CD8-positive, alpha-beta memory T cell (primary cell): ENCODE measurements around the gene GLT6D1. TPM values are rescaled to one million over a fixed set of nuclear protein-coding genes. Genes with fewer than 3 reads are reported as not detected.

ENCODE experiments used
- CTCF ChIA-PET: fragments of 350-600 bp; sonication (Branson Sonifier 250); formaldehyde crosslinking; loops from one replicate; lab custom pipeline; 2021; ENCODE audit warnings: antibody characterized with exemption; lab: Charles Lee
- POLR2A ChIA-PET: fragments of 350-600 bp; sonication (Branson Sonifier 250); formaldehyde crosslinking; loops from one replicate; lab custom pipeline; 2021; ENCODE audit warnings: antibody characterized with exemption; lab: Charles Lee
- DNase-seq, 5 donors: peaks; one replicate each; pipeline versions ENCODE4 v3.0.0 to v3.0.0-alpha.2; 2020 to 2022; ENCODE audit warnings: mixed read lengths in 1 of 5
- H3K27ac ChIP-seq: one replicate; pipeline ENCODE4 v1.7.0; 2013; ENCODE audit warnings: low read depth, mild to moderate bottlenecking, low read length, moderate library complexity
- H3K27me3 ChIP-seq: 2 replicates; pipeline ENCODE4 v1.7.0; 2013; ENCODE audit warnings: low read length, mild to moderate bottlenecking; ENCODE audit not compliant: insufficient read depth, poor library complexity, severe bottlenecking
- H3K36me3 ChIP-seq: 2 replicates; pipeline ENCODE4 v1.7.0; 2013; ENCODE audit warnings: mild to moderate bottlenecking, low read length, moderate library complexity; ENCODE audit not compliant: insufficient read depth
- H3K4me1 ChIP-seq: 2 replicates; pipeline ENCODE4 v1.7.0; 2013; ENCODE audit warnings: mild to moderate bottlenecking, low read length, moderate library complexity; ENCODE audit not compliant: insufficient read depth
- H3K4me3 ChIP-seq: 2 replicates; pipeline ENCODE4 v1.7.0; 2013; ENCODE audit warnings: mild to moderate bottlenecking, low read length
- H3K9me3 ChIP-seq: 2 replicates; pipeline ENCODE4 v1.7.0; 2013; ENCODE audit warnings: mild to moderate bottlenecking, low read length
- H3K27ac Mint-ChIP-seq, 8 donors: one replicate each; pipeline ENCODE4 v1.8.0; 2020 to 2021; ENCODE audit warnings: mixed read lengths in 8 of 8, mild to moderate bottlenecking in 6 of 8, inconsistent platforms in 3 of 8, moderate library complexity in 3 of 8
- H3K27me3 Mint-ChIP-seq, 2 donors: one replicate each; pipeline ENCODE4 v1.8.0; 2020 to 2021; ENCODE audit warnings: mixed read lengths in 2 of 2, mild to moderate bottlenecking in 1 of 2, moderate library complexity in 1 of 2
- H3K36me3 Mint-ChIP-seq, 3 donors: one replicate each; pipeline ENCODE4 v1.8.0; 2020 to 2021; ENCODE audit warnings: mixed read lengths in 3 of 3, inconsistent platforms in 1 of 3, mild to moderate bottlenecking in 1 of 3
- H3K4me1 Mint-ChIP-seq, 3 donors: one replicate each; pipeline ENCODE4 v1.8.0; 2020 to 2021; ENCODE audit warnings: mixed read lengths in 3 of 3, inconsistent platforms in 1 of 3, mild to moderate bottlenecking in 1 of 3
- H3K4me3 Mint-ChIP-seq, 7 donors: one replicate each; pipeline ENCODE4 v1.8.0; 2020 to 2021; ENCODE audit warnings: mixed read lengths in 7 of 7, mild to moderate bottlenecking in 6 of 7, moderate library complexity in 4 of 7, inconsistent platforms in 2 of 7
- H3K9me3 Mint-ChIP-seq, 5 donors: one replicate each; pipeline ENCODE4 v1.8.0; 2020 to 2022; ENCODE audit warnings: mixed read lengths in 5 of 5, mild to moderate bottlenecking in 3 of 5, moderate library complexity in 2 of 5, inconsistent platforms in 1 of 5
- polyA plus RNA-seq: library from polyadenylated mRNA; unstranded; fragments of 300-500 nt; fragmentation: Illumina TruSeq; gene quantifications from one replicate; pipeline ENCODE4 v1.2.3, GENCODE V29; 2021
- total RNA-seq, 2 experiments: library from RNA; stranded (reverse); gene quantifications; one replicate each; pipeline ENCODE4 v1.2.3, GENCODE V29; 2021

Gene GLT6D1
- total and polyA plus RNA-seq, 3 experiments from 2014 or later = not detected

- Histone ChIP-seq H3K36me3 (no peaks in the 10 kb centered on the region), H3K4me3 (no peak overlapping the region), H3K4me1 (no peaks in the 10 kb centered on the region), H3K27ac (no peak overlapping the region), H3K9me3 (no peaks in the 10 kb centered on the region), H3K27me3 (no peaks in the 10 kb centered on the region)
- H3K27ac Mint-ChIP-seq = no peak overlapping the region
- peak in 1 of 5 donors; percentile 30 for DNase-seq
- H3K9me3 Mint-ChIP-seq = peaks cover 0 to 3% (median 0%) of the 10 kb centered on the region in 5 donors
- ChIA-PET CTCF (no interaction called here), POLR2A (no interaction called here)
- H3K36me3 Mint-ChIP-seq = no peaks in the 10 kb centered on the region
- no peak overlapping the region for H3K4me3 Mint-ChIP-seq
- peaks cover 9 to 17% of the 10 kb centered on the region in 2 donors for H3K27me3 Mint-ChIP-seq
- H3K4me1 Mint-ChIP-seq = no peaks in the 10 kb centered on the region
Measured at GRCh38 chr9:135591506-135592330, 47.6 kb downstream of the GLT6D1 start.

GRCh38 chr9:135590486-135591079 is 48.8 kb downstream of the GLT6D1 start:
- Histone ChIP-seq H3K9me3 (no peaks in the 10 kb centered on the region), H3K4me3 (no peak overlapping the region), H3K27me3 (no peaks in the 10 kb centered on the region), H3K27ac (no peak overlapping the region), H3K36me3 (no peaks in the 10 kb centered on the region), H3K4me1 (no peaks in the 10 kb centered on the region)
- ChIA-PET CTCF (no interaction called here), POLR2A (no interaction called here)
- H3K36me3 Mint-ChIP-seq = no peaks in the 10 kb centered on the region
- no peaks in the 10 kb centered on the region for H3K4me1 Mint-ChIP-seq
- H3K4me3 Mint-ChIP-seq = no peak overlapping the region
- H3K27ac Mint-ChIP-seq = no peak overlapping the region
- DNase-seq = peak in 1 of 5 donors; percentile 28
- peaks cover 3 to 13% of the 10 kb centered on the region in 2 donors for H3K27me3 Mint-ChIP-seq
- H3K9me3 Mint-ChIP-seq = peaks cover 0 to 3% (median 0%) of the 10 kb centered on the region in 5 donors

GRCh38 chr9:135589596-135590485 is 49.5 kb downstream of the GLT6D1 start:
- H3K27me3 Mint-ChIP-seq = peaks cover 3 to 16% of the 10 kb centered on the region in 2 donors
- ChIA-PET POLR2A (no interaction called here), CTCF (no interaction called here)
- H3K4me1 ChIP-seq = no peaks in the 10 kb centered on the region
- H3K36me3 ChIP-seq = no peaks in the 10 kb centered on the region
- H3K4me1 Mint-ChIP-seq = no peaks in the 10 kb centered on the region
- no peak overlapping the region for H3K27ac ChIP-seq
- no peaks in the 10 kb centered on the region for H3K36me3 Mint-ChIP-seq
- H3K27me3 ChIP-seq = no peaks in the 10 kb centered on the region
- peaks cover 0 to under 1% (median 0%) of the 10 kb centered on the region in 5 donors for H3K9me3 Mint-ChIP-seq
- DNase-seq = peak in 1 of 5 donors; percentile 11
- no peak overlapping the region for H3K27ac Mint-ChIP-seq
- no peak overlapping the region for H3K4me3 Mint-ChIP-seq
- no peaks in the 10 kb centered on the region for H3K9me3 ChIP-seq
- no peak overlapping the region for H3K4me3 ChIP-seq

GRCh38 chr9:135588886-135589595 is 50.3 kb downstream of the GLT6D1 start:
- Histone ChIP-seq H3K27me3 (no peaks in the 10 kb centered on the region), H3K36me3 (no peaks in the 10 kb centered on the region), H3K27ac (no peak overlapping the region), H3K4me3 (no peak overlapping the region), H3K4me1 (no peaks in the 10 kb centered on the region), H3K9me3 (no peaks in the 10 kb centered on the region)
- H3K9me3 Mint-ChIP-seq = no peaks in the 10 kb centered on the region
- no peaks in the 10 kb centered on the region for H3K36me3 Mint-ChIP-seq
- H3K27me3 Mint-ChIP-seq = peaks cover 3 to 20% of the 10 kb centered on the region in 2 donors
- H3K4me1 Mint-ChIP-seq = no peaks in the 10 kb centered on the region
- ChIA-PET POLR2A (no interaction called here), CTCF (no interaction called here)
- DNase-seq = peak in 1 of 5 donors; percentile 17
- peak overlapping the region in 1 of 7 donors; percentile 8 for H3K4me3 Mint-ChIP-seq
- H3K27ac Mint-ChIP-seq = no peak overlapping the region

DNA sequence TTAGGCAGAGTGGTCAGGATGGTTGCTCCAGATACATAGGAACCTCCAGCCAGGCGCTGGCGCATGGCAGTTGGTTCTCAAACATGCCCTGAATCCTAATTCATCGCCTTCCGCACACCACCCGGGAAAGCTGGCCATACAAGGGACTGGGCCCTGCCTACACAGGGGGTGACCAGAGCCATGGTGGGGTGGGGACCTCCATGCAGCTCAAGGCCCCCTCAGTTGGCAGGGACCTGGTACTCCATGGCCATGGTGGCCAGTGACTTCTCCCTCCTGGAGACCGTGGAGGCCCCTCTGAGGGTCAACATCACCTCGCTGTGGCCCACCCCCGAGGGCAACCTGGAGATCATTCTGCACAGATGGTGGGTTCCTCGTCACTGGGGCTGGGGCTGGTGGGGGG is 51.0 kb downstream of the GLT6D1 start:
- H3K4me3 ChIP-seq = no peak overlapping the region
- no peaks in the 10 kb centered on the region for H3K4me1 ChIP-seq
- no peaks in the 10 kb centered on the region for H3K27me3 ChIP-seq
- H3K27me3 Mint-ChIP-seq = peaks cover 3 to 23% of the 10 kb centered on the region in 2 donors
- H3K4me3 Mint-ChIP-seq = no peak overlapping the region
- H3K27ac Mint-ChIP-seq = no peak overlapping the region
- no peaks in the 10 kb centered on the region for H3K9me3 Mint-ChIP-seq
- no peaks in the 10 kb centered on the region for H3K4me1 Mint-ChIP-seq
- H3K36me3 ChIP-seq = no peaks in the 10 kb centered on the region
- H3K36me3 Mint-ChIP-seq = no peaks in the 10 kb centered on the region
- DNase-seq = peak in 1 of 5 donors; percentile 30
- ChIA-PET POLR2A (no interaction called here), CTCF (no interaction called here)
- no peak overlapping the region for H3K27ac ChIP-seq
- H3K9me3 ChIP-seq = no peaks in the 10 kb centered on the region

- no peak for DNase-seq
- CTCF ChIA-PET = no interaction called here
- H3K4me1 Mint-ChIP-seq = no peaks in the 10 kb centered on the region
- H3K4me1 ChIP-seq = no peaks in the 10 kb centered on the region
- no peak overlapping the region for H3K27ac ChIP-seq
- H3K4me3 ChIP-seq = no peak overlapping the region
- no peaks in the 10 kb centered on the region for H3K36me3 Mint-ChIP-seq
- no peaks in the 10 kb centered on the region for H3K9me3 ChIP-seq
- peaks cover 3 to 26% of the 10 kb centered on the region in 2 donors for H3K27me3 Mint-ChIP-seq
- H3K27me3 ChIP-seq = no peaks in the 10 kb centered on the region
- H3K4me3 Mint-ChIP-seq = no peak overlapping the region
- H3K9me3 Mint-ChIP-seq = no peaks in the 10 kb centered on the region
- H3K27ac Mint-ChIP-seq = no peak overlapping the region
- no peaks in the 10 kb centered on the region for H3K36me3 ChIP-seq
- POLR2A ChIA-PET = no interaction called here
Measured at GRCh38 chr9:135587658-135588057, 51.7 kb downstream of the GLT6D1 start.

GRCh38 chr9:135586601-135587109 is 52.7 kb downstream of the GLT6D1 start:
- Mint-ChIP-seq H3K4me3 (no peak overlapping the region), H3K9me3 (no peaks in the 10 kb centered on the region), H3K36me3 (no peaks in the 10 kb centered on the region), H3K4me1 (no peaks in the 10 kb centered on the region), H3K27me3 (peaks cover 0 to 32% of the 10 kb centered on the region in 2 donors), H3K27ac (no peak overlapping the region)
- ChIA-PET CTCF (no interaction called here), POLR2A (no interaction called here)
- Histone ChIP-seq H3K4me1 (no peaks in the 10 kb centered on the region), H3K9me3 (no peaks in the 10 kb centered on the region), H3K27ac (no peak overlapping the region), H3K36me3 (no peaks in the 10 kb centered on the region), H3K27me3 (no peaks in the 10 kb centered on the region), H3K4me3 (no peak overlapping the region)
- peak in 1 of 5 donors; percentile 28 for DNase-seq
